ENCODE results near the gene EDDM13.
"Not testable (repeated sequence)": the region's sequence is repeated elsewhere in the genome, so short reads cannot be mapped to it uniquely, and the experiment has no call there.

The EDDM13 gene

GRCh38 chr19:56272161-56272798 lies at the start of gene EDDM13:
Gene EDDM13 (plus strand): TSS chr19:56272748. CDS start chr19:56272835, 87 bp downstream.
- no peak for DNase-seq (ENCODE audit: low spot score)

GRCh38 chr19:56222901-56223300 lies 49.6 kb upstream of the EDDM13 start:
- no peak for DNase-seq (ENCODE audit: low spot score)

- DNase-seq (ENCODE audit: low spot score), result no peak
Measured at GRCh38 chr19:56223481-56223880, 49.1 kb upstream of the EDDM13 start.

GRCh38 chr19:56245121-56245740 lies 27.3 kb upstream of the EDDM13 start:
- DNase-seq (ENCODE audit: low spot score), result no peak

- DNase-seq (ENCODE audit: low spot score), result not testable (repeated sequence)
Measured at GRCh38 chr19:56245764-56246163, 26.8 kb upstream of the EDDM13 start.

GRCh38 chr19:56248736-56249338 lies 23.7 kb upstream of the EDDM13 start:
- not testable (repeated sequence) for DNase-seq (ENCODE audit: low spot score)

GRCh38 chr19:56252699-56253422 lies 19.7 kb upstream of the EDDM13 start:
- peak; percentile 61 for DNase-seq (ENCODE audit: low spot score)

- DNase-seq (ENCODE audit: low spot score), result peak; percentile 45
Measured at GRCh38 chr19:56253737-56254136, 18.8 kb upstream of the EDDM13 start.

GRCh38 chr19:56258272-56258671 lies 14.3 kb upstream of the EDDM13 start:
- DNase-seq (ENCODE audit: low spot score), result no peak

- DNase-seq (ENCODE audit: low spot score), result no peak
Measured at GRCh38 chr19:56261145-56261544, 11.4 kb upstream of the EDDM13 start.

GRCh38 chr19:56261932-56262331 lies 10.6 kb upstream of the EDDM13 start:
- not testable (repeated sequence) for DNase-seq (ENCODE audit: low spot score)

GRCh38 chr19:56263319-56263718 lies 9.2 kb upstream of the EDDM13 start:
- no peak for DNase-seq (ENCODE audit: low spot score)

GRCh38 chr19:56266051-56266450 lies 6.5 kb upstream of the EDDM13 start:
- no peak for DNase-seq (ENCODE audit: low spot score)

- DNase-seq (ENCODE audit: low spot score), result no peak
Measured at GRCh38 chr19:56269348-56269747, 3.2 kb upstream of the EDDM13 start.

- peak; percentile 3 for DNase-seq (ENCODE audit: low spot score)
Measured at GRCh38 chr19:56270676-56271075, 1.9 kb upstream of the EDDM13 start.

GRCh38 chr19:56271151-56271550 lies 1.4 kb upstream of the EDDM13 start:
- DNase-seq (ENCODE audit: low spot score), result no peak

GRCh38 chr19:56273563-56274117 lies 1.1 kb downstream of the EDDM13 start:
- no peak for DNase-seq (ENCODE audit: low spot score)

GRCh38 chr19:56282809-56283208 lies 10.3 kb downstream of the EDDM13 start:
- DNase-seq (ENCODE audit: low spot score), result no peak

GRCh38 chr19:56284746-56285145 lies 12.2 kb downstream of the EDDM13 start:
- DNase-seq (ENCODE audit: low spot score), result no peak

GRCh38 chr19:56290104-56290503 lies 17.6 kb downstream of the EDDM13 start:
- DNase-seq (ENCODE audit: low spot score), result no peak

GRCh38 chr19:56291867-56292266 lies 19.3 kb downstream of the EDDM13 start:
- DNase-seq (ENCODE audit: low spot score), result no peak

GRCh38 chr19:56294549-56294948 lies 22.0 kb downstream of the EDDM13 start:
- no peak for DNase-seq (ENCODE audit: low spot score)

Measured in CD4-positive, alpha-beta T cell treated with Interleukin-2 at 100 ng/mL for 4 hours (primary cell).